GM21825 (cell line): Measurements from ENCODE around the gene ZNF614.
A peak's percentile ranks its signal among the peaks of the same experiment; 100 is the strongest.
"Not testable (repeated sequence)": the region's sequence is repeated elsewhere in the genome, so short reads cannot be mapped to it uniquely, and the experiment has no call there.

Experiments
- ATAC-seq: cut with Tn5 transposase; IDR thresholded peaks from one replicate; pipeline ENCODE4 v1.9.1; 2021; ENCODE audit warnings: mild to moderate bottlenecking, moderate library complexity; ENCODE audit not compliant: unreplicated experiment

Gene ZNF614

GRCh38 chr19:52028027-52028779, at the start of gene ZNF614:
TSS of gene ZNF614 (minus strand) at chr19:52028379. CDS start at chr19:52025745, 2,634 bp downstream.
- peak; percentile 84 for ATAC-seq

DNA sequence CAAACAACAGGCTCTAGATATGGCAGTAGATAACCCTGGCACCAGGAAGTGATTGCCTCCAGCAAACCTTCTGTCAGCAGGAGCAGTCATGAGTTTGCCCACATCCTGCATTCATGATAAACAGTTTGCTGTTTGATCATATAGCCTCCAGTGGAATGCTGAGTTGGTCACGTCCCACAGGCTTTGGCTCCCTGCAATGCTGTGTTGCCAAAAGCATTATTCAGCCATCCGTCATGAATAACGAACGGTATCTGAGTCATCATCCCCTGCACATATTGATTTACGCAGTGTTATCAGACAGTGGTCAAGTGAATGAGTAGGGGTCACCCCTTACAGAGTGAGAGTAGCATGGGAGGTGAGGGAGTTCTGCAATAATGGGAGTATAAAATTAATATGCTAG, 42.3 kb upstream of the ZNF614 start:
- no peak for ATAC-seq

- no peak for ATAC-seq
Measured at GRCh38 chr19:52069653-52070052, 41.5 kb upstream of the ZNF614 start.

DNA sequence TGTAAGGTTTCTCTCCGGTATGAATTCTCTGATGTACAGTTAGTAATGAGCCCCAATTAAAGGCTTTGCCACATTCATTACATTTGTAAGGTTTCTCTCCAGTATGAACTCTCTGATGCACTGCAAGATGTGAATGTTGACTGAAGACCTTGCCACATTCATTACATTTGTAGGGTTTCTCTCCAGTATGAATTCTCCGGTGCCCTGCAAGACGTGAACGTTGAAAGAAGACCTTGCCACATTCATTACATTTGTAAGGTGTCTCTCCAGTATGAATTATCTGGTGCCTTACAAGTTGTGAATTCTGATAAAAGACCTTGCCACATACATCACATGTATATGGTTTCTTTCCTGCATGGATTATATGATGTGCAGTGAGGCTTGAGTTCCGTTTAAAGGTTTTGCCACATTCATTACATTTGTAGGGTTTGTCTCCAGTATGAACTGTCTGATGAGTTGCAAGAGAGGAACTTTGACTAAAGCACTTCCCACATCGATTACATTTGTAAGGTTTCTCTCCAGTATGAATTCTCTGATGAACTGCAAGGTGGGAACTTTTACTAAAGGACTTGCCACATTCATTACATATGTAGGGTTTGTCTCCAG, 38.2 kb upstream of the ZNF614 start:
- ATAC-seq, result no peak

DNA sequence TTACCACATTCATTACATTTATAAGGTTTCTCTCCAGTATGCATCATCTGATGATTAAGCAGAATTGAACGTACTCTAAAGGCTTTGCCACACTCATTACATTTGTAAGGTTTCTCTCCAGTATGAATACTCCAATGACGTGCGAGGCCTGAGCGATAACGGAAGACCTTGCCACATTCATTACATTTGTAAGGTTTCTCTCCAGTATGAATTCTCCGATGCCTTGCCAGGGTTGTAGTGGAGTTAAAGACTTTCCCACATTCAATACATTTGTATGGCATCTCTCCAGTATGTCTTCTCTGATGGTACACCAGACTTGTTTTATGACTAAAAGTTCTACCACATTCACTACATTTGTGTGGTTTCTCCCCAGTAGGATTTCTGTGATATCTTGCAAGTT, 37.2 kb upstream of the ZNF614 start:
- ATAC-seq, result no peak

DNA sequence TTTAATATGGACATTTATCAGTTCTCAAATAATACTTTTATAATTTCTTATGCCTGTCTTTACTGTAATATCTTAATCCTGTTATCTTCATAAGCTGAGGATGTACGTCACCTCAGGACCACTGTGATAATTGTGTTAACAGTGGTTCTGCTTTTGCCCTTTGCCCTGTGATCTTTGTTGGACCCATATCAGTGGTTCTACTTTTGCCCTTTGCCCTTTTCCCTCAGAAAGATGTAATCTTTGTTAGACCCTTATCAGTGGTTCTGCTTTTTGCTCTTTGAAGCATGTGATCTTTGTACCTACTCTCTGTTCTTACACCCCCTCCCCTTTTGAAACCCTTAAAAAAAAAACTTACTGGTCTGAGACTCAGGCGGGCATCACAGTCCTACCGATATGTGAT, 28.3 kb upstream of the ZNF614 start:
- ATAC-seq, result not testable (repeated sequence)

- not testable (repeated sequence) for ATAC-seq
Measured at GRCh38 chr19:52051736-52052135, 23.6 kb upstream of the ZNF614 start.

DNA sequence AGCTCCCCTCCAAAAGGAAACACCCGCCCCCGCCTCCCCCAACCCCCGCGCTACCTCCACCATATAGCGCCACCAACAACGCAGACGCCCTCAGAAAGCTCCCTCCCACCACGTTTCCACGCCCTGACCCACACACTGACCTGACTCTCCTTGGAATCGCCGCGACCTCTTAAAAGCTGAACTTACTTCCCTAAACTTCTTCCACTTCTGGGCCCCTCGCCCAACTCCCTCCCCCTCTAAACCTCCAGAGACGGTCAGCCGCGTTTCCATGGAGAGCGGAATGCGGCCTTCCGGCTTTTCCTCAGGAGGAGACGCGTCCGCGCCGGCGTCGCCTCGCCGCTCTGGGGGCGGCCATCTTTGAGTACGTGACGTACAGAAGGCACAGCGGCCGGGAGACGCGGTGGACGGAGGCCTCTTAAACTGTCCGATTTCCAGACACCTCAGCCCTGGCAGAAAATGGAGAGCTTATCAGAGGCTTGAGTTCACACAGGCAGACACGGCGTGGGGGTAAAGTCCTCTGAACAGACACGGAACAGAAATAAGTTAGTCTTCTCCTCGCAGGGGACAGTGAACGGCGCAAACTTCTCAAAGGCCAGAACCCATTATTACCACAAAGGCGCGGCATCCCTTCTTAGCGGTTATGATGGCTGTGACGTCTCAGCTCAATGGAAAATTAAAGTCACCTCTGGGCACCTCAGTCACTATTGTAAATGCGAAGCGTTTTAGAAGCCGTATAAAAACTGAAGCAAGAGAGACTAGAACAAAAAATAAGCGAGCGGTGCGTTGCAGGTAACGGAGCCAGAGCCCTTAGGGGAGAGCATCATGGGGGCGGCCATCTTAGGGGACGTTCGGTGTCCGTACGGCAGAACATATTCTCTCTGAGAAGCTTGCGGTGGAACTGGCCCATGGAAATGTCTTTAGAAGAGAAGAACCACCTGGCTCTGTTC, 20.6 kb upstream of the ZNF614 start, which contains the start of gene ZNF432:
Gene ZNF432, minus strand, starts transcription at position 284 of the 947 bp plus-strand sequence. CDS start 1,970 bp downstream, outside the sequence.
- peak; percentile 84 for ATAC-seq

DNA sequence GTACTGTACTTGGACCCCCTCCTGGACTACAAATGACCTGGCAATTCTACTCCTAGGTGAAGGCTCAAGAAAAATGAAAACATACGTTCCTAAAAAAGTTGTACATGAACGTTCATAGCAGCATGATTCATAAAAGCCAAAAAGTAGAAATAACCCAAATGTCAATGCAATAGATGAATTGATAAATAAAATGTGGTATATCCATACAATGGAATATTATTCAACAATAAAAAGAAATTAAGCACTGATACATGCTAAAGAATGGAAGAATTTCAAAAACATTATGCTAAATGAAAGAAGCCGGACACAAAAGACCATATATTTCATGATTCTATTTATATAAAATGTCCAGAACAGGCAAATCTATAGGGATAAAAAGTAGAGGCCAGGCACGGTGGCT, 11.0 kb upstream of the ZNF614 start:
- no peak for ATAC-seq

DNA sequence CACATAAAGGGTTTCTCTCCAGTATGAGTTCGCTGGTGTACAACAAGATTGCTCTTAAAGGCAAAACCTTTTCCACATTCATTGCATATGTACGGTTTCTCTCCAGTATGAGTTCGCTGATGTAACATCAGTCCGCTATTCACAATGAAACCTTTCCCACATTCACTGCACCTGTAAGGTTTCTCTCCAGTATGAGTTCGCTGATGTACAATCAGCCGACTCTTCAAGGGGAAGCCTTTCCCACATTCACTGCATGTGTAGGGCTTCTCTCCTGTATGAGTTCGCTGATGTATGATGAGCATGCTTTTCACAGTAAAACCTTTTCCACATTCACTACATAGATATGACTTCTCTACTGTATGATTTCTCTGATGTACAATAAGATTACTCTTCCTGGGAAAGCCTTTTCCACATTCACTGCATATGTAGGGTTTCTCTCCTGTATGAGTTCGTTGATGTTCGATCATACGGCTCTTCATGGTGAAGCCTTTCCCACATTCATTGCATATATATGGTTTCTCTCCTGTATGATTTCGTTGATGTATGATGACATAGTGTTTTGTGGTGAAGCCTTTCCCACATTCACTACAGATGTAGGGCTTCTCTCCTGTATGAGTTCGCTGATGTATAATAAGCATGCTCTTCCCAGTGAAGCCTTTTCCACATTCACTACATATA, 6.0 kb upstream of the ZNF614 start:
- no peak for ATAC-seq

DNA sequence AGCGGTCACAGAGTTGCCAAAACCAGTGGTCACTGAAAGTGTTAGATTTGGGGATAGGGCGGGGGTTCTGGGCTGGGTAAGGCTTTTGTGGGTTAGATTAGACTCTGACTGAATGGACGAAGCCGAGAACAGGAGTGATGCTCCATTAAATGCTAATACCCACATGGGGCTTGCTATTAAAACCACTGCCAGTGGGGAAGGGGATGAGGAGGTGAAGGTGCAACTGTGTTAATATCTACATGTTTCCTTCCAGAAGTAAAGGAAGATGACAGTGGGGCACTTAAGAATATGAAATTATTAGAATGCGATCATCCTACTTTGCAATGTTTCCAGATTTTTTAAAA, 573 bp upstream of the ZNF614 start:
- peak; percentile 25 for ATAC-seq

- ATAC-seq, result not testable (repeated sequence)
Measured at GRCh38 chr19:52026255-52026990, 1.8 kb downstream of the ZNF614 start.

- ATAC-seq, result not testable (repeated sequence)
Measured at GRCh38 chr19:52024478-52024877, 3.7 kb downstream of the ZNF614 start.

DNA sequence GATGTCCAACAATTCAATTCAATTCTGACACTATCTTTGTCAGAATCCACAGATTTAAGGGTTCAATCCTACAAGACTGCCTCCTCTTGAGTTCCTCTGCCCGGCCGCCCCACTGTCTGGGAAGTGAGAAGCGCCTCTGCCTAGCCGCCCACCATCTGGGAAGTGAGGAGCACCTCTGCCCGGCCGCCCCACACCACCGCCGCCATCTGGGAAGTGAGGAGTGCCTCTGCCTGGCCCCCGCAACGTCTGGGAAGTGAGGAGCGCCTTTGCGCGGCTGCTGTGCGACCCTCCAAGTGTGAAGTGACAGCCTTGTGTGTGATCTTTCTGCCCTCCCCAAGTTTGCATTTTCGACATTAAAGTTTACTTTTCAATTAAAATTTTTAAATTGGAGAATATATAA, 6.0 kb downstream of the ZNF614 start:
- ATAC-seq, result no peak

- ATAC-seq, result no peak
Measured at GRCh38 chr19:52020506-52020905, 7.7 kb downstream of the ZNF614 start.

GRCh38 chr19:52010674-52011073, 17.5 kb downstream of the ZNF614 start:
- no peak for ATAC-seq

GRCh38 chr19:52007806-52008557, 20.2 kb downstream of the ZNF614 start, which contains the start of gene ZNF615:
TSS of gene ZNF615 (minus strand) at chr19:52008211. CDS start at chr19:52003711, 4,500 bp downstream.
- peak; percentile 92 for ATAC-seq

DNA sequence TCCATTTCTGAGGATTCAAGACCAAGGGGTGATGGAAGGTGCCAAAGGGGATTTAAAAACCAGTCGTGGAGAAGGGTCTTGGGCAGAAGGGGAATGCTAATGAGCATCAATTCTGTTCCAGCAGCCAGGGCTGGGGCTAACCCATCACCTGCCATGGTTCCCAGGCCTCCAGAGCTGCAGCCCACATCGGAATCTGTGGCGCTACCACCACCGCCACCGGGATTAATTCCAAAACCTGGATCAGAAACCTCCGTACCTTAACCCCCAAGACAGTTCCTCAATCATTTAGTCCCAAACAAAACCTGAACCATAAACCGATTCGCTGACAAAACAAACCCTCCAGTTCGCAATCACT, 20.8 kb downstream of the ZNF614 start:
- no peak for ATAC-seq

DNA sequence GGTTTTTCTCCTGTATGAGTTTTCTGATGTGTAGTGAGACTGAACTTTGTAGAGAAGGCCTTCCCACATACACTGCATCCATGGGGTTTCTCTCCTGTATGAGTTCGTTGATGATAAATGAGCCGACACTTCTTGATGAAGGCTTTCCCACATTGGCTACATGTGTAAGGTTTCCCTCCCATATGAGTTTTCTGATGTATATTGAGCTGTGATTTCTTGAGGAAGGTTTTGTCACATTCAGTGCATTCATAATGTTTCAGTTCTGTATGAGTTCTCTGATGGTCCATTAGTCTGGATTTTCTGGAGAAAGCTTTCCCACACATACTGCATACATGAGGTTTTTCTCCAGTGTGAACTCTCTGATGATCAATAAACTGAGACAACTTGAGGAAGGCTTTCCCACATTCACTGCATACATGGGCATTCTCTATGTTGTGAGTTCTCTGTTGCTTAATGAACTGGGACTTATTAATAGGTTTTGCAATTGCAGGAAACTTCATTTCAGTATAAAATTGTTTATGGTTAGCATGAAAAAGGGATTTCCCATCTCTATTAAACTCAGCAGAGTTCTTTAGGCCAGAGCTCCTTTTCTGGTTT, 34.0 kb downstream of the ZNF614 start:
- ATAC-seq, result no peak
